PC-9 (cell line): Measurements from ENCODE around the gene C10orf71.

Experiments used
- EZH2 ChIP-seq: fragments of 200-600 bp; sonication (generic); IDR thresholded peaks from 2 replicates; pipeline ENCODE4 v1.8.0; 2017; ENCODE audit warnings: antibody characterized with exemption, low read depth
- TF ChIP-seq, protein P1 (sequence below): fragments of 200-600 bp; sonication (generic); conservative IDR thresholded peaks from 2 replicates; pipeline ENCODE4 v1.6.1; 2017; ENCODE audit warnings: mixed run types, antibody characterized with exemption, mild to moderate bottlenecking, moderate library complexity

GRCh38 chr10:49357910-49358309 is 58.9 kb downstream of the C10orf71 start:
- TF ChIP-seq, protein P1, sequence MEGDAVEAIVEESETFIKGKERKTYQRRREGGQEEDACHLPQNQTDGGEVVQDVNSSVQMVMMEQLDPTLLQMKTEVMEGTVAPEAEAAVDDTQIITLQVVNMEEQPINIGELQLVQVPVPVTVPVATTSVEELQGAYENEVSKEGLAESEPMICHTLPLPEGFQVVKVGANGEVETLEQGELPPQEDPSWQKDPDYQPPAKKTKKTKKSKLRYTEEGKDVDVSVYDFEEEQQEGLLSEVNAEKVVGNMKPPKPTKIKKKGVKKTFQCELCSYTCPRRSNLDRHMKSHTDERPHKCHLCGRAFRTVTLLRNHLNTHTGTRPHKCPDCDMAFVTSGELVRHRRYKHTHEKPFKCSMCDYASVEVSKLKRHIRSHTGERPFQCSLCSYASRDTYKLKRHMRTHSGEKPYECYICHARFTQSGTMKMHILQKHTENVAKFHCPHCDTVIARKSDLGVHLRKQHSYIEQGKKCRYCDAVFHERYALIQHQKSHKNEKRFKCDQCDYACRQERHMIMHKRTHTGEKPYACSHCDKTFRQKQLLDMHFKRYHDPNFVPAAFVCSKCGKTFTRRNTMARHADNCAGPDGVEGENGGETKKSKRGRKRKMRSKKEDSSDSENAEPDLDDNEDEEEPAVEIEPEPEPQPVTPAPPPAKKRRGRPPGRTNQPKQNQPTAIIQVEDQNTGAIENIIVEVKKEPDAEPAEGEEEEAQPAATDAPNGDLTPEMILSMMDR, result no peak
- no peak for TF ChIP-seq EZH2
